ENCODE measurements around the gene BEGAIN. TPM values are rescaled to one million over a fixed set of nuclear protein-coding genes. Genes with fewer than 3 reads are reported as not detected.

The BEGAIN gene
- total and polyA plus RNA-seq, 2 experiments from 2014 or later: 1.4 to 2.5 TPM

- Histone ChIP-seq H3K4me2 (no peak overlapping the region), H2AFZ (no peak overlapping the region), H3K27me3 (no peaks in the 10 kb centered on the region), H3K4me3 (no peak overlapping the region), H3K4me1 (ENCODE audit: insufficient read depth) (no peaks in the 10 kb centered on the region), H4K20me1 (ENCODE audit: insufficient read depth, poor library complexity, severe bottlenecking) (no peaks in the 10 kb centered on the region), H3K79me2 (no peaks in the 10 kb centered on the region), H3K27ac (no peak overlapping the region), H3K36me3 (replicated peaks; ENCODE audit: insufficient read depth, low read depth) (no peaks in the 10 kb centered on the region), H3K9me2 (replicated peaks; ENCODE audit: insufficient read depth) (no peaks in the 10 kb centered on the region), H3K9me3 (ENCODE audit: low read depth) (no peaks in the 10 kb centered on the region)
- TF ChIP-seq EZH2phosphoT487 (IDR thresholded peaks at IDR 0.05; ENCODE audit: low read depth, severe bottlenecking, unreplicated experiment) (no peak), CTCF (IDR thresholded peaks at IDR 0.05; ENCODE audit: poor library complexity) (no peak), EZH2 (IDR thresholded peaks at IDR 0.05; ENCODE audit: borderline replicate concordance) (no peak)
- DNase-seq (ENCODE audit: low spot score): no peak
- 98% methylated on average over 39 of the region's 69 CpGs for WGBS (ENCODE audit: low lambda C conversion rate, missing lambda C conversion rate)
These were observed 48.7 kb downstream of the BEGAIN start for GRCh38 chr14:100538351-100539002.

GRCh38 chr14:100537446-100538350 is 49.5 kb downstream of the BEGAIN start:
- Histone ChIP-seq H2AFZ (no peak overlapping the region), H3K27me3 (no peaks in the 10 kb centered on the region), H3K4me3 (no peak overlapping the region), H3K27ac (no peak overlapping the region), H3K36me3 (replicated peaks; ENCODE audit: insufficient read depth, low read depth) (no peaks in the 10 kb centered on the region), H3K9me2 (replicated peaks; ENCODE audit: insufficient read depth) (no peaks in the 10 kb centered on the region), H3K4me2 (no peak overlapping the region), H4K20me1 (ENCODE audit: insufficient read depth, poor library complexity, severe bottlenecking) (no peaks in the 10 kb centered on the region), H3K4me1 (ENCODE audit: insufficient read depth) (no peaks in the 10 kb centered on the region), H3K9me3 (ENCODE audit: low read depth) (no peaks in the 10 kb centered on the region), H3K79me2 (no peaks in the 10 kb centered on the region)
- no peak for DNase-seq (ENCODE audit: low spot score)
- TF ChIP-seq EZH2phosphoT487 (IDR thresholded peaks at IDR 0.05; ENCODE audit: low read depth, severe bottlenecking, unreplicated experiment) (no peak), EZH2 (IDR thresholded peaks at IDR 0.05; ENCODE audit: borderline replicate concordance) (no peak), CTCF (IDR thresholded peaks at IDR 0.05; ENCODE audit: poor library complexity) (no peak)
- WGBS (ENCODE audit: low lambda C conversion rate, missing lambda C conversion rate): 93% methylated on average over 38 of the region's 53 CpGs

- no peak overlapping the region for H3K27ac ChIP-seq
These were observed 50.3 kb downstream of the BEGAIN start for GRCh38 chr14:100536721-100537445.

More at GRCh38 chr14:100536721-100537445, 50.3 kb downstream of the BEGAIN start:
- Histone ChIP-seq H3K4me2 (no peak overlapping the region), H2AFZ (no peak overlapping the region), H4K20me1 (ENCODE audit: insufficient read depth, poor library complexity, severe bottlenecking) (no peaks in the 10 kb centered on the region), H3K4me1 (ENCODE audit: insufficient read depth) (no peaks in the 10 kb centered on the region), H3K9me2 (replicated peaks; ENCODE audit: insufficient read depth) (no peaks in the 10 kb centered on the region), H3K79me2 (no peaks in the 10 kb centered on the region), H3K9me3 (ENCODE audit: low read depth) (no peaks in the 10 kb centered on the region), H3K36me3 (replicated peaks; ENCODE audit: insufficient read depth, low read depth) (no peaks in the 10 kb centered on the region), H3K4me3 (no peak overlapping the region), H3K27me3 (no peaks in the 10 kb centered on the region)
- no peak for DNase-seq (ENCODE audit: low spot score)
- no peak for TF ChIP-seq EZH2phosphoT487 (IDR thresholded peaks at IDR 0.05; ENCODE audit: low read depth, severe bottlenecking, unreplicated experiment)
- 87% methylated on average over 29 of the region's 29 CpGs for WGBS (ENCODE audit: low lambda C conversion rate, missing lambda C conversion rate)

All from hepatocyte (in vitro differentiated cells).